ENCODE measurements around the gene ZIK1. TPM values are rescaled to one million over a fixed set of nuclear protein-coding genes. Genes with fewer than 3 reads are reported as not detected.

Gene ZIK1
- total RNA-seq, result 12.9 and 13.7 TPM in 2 replicates
- long read RNA-seq, full-length matches to known transcripts, result 17 of 29 reads
- long read RNA-seq, partial matches to known transcripts, result 0 of 29 reads
- long read RNA-seq, other reads (novel, unspliced or antisense), result 12 of 29 reads

- Mint-ChIP-seq H3K36me3 (ENCODE audit: insufficient read depth) (peaks cover 50% of the 10 kb centered on the region), H3K27ac (peak within 1 kb of the TSS; percentile 92), H3K4me1 (ENCODE audit: low read depth) (peaks cover 8% of the 10 kb centered on the region), H3K4me3 (ENCODE audit: low read depth) (peak within 1 kb of the TSS; percentile 94), H3K9me3 (ENCODE audit: low read depth) (peaks cover 54% of the 10 kb centered on the region), H3K27me3 (peaks cover 4% of the 10 kb centered on the region)
- peak; percentile 76 for DNase-seq (ENCODE audit: low spot score, unreplicated experiment)
- TF ChIP-seq, protein P1, sequence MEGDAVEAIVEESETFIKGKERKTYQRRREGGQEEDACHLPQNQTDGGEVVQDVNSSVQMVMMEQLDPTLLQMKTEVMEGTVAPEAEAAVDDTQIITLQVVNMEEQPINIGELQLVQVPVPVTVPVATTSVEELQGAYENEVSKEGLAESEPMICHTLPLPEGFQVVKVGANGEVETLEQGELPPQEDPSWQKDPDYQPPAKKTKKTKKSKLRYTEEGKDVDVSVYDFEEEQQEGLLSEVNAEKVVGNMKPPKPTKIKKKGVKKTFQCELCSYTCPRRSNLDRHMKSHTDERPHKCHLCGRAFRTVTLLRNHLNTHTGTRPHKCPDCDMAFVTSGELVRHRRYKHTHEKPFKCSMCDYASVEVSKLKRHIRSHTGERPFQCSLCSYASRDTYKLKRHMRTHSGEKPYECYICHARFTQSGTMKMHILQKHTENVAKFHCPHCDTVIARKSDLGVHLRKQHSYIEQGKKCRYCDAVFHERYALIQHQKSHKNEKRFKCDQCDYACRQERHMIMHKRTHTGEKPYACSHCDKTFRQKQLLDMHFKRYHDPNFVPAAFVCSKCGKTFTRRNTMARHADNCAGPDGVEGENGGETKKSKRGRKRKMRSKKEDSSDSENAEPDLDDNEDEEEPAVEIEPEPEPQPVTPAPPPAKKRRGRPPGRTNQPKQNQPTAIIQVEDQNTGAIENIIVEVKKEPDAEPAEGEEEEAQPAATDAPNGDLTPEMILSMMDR (IDR thresholded peaks at IDR 0.05; ENCODE audit: unreplicated experiment), result peak; percentile 8
Measured at GRCh38 chr19:57583521-57584416, at the start of gene ZIK1. Gene ZIK1, plus strand, starts transcription at chr19:57584145. Its CDS starts 212 bp downstream, at chr19:57584357.

GRCh38 chr19:57537953-57538547 is 45.9 kb upstream of the ZIK1 start:
- peaks cover 87% of the 10 kb centered on the region for H3K9me3 Mint-ChIP-seq (ENCODE audit: low read depth)
- no peaks in the 10 kb centered on the region for H3K27me3 Mint-ChIP-seq
- H3K4me3 Mint-ChIP-seq (ENCODE audit: low read depth), result no peak overlapping the region
- TF ChIP-seq, protein P1 (IDR thresholded peaks at IDR 0.05; ENCODE audit: unreplicated experiment), result no peak
- H3K36me3 Mint-ChIP-seq (ENCODE audit: insufficient read depth), result peaks cover 99% of the 10 kb centered on the region
- no peaks in the 10 kb centered on the region for H3K4me1 Mint-ChIP-seq (ENCODE audit: low read depth)
- no peak for DNase-seq (ENCODE audit: low spot score, unreplicated experiment)
- no peak overlapping the region for H3K27ac Mint-ChIP-seq

GRCh38 chr19:57546513-57546912 is 37.4 kb upstream of the ZIK1 start:
- Mint-ChIP-seq H3K4me3 (ENCODE audit: low read depth) (no peak overlapping the region), H3K36me3 (ENCODE audit: insufficient read depth) (peaks cover 96% of the 10 kb centered on the region), H3K27me3 (no peaks in the 10 kb centered on the region), H3K4me1 (ENCODE audit: low read depth) (no peaks in the 10 kb centered on the region), H3K9me3 (ENCODE audit: low read depth) (peaks cover 70% of the 10 kb centered on the region), H3K27ac (no peak overlapping the region)
- no peak for DNase-seq (ENCODE audit: low spot score, unreplicated experiment)
- TF ChIP-seq, protein P1 (IDR thresholded peaks at IDR 0.05; ENCODE audit: unreplicated experiment), result no peak

DNA sequence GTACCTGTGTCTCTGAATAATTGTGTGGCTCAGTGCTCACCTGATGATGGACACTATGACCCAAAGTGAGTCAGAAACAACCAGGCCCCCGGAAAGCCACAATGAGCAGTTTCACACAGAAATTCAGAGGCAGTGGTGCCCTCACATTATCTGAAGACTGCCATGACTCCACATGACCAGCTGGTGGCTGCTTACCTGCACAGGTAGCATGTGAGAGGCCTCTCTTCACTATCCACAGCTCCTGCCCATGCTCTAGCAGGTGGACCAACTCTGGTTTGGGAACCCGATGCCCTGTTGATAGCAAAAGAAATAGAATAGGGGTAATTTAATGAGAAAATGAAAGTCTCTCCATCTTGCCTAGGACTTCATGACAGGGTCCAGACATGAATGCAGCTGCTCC is 31.5 kb upstream of the ZIK1 start:
- DNase-seq (ENCODE audit: low spot score, unreplicated experiment), result no peak
- Mint-ChIP-seq H3K27ac (no peak overlapping the region), H3K9me3 (ENCODE audit: low read depth) (peaks cover 56% of the 10 kb centered on the region), H3K4me3 (ENCODE audit: low read depth) (no peak overlapping the region), H3K4me1 (ENCODE audit: low read depth) (peaks cover 6% of the 10 kb centered on the region), H3K36me3 (ENCODE audit: insufficient read depth) (peaks cover 96% of the 10 kb centered on the region), H3K27me3 (no peaks in the 10 kb centered on the region)
- TF ChIP-seq, protein P1 (IDR thresholded peaks at IDR 0.05; ENCODE audit: unreplicated experiment), result no peak

DNA sequence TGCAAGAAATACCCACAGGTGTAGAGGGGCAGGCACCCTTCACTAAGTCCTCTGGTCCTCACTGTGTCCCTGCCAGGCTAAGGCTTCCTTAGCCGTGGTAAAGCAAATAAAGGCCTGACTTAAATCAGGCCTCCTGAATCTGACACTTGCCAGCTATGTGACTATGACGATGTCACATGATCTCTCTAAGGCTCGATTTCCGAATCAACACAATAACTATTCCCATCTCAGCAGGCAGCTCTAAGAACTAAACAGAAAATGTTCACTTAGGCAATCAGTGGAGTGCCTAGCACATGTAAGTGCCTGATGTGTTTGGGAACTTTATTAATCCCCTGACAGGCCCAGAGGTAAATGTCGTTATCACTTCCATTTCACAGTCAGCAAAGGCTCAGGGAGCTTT is 26.3 kb upstream of the ZIK1 start:
- Mint-ChIP-seq H3K36me3 (ENCODE audit: insufficient read depth) (peaks cover 50% of the 10 kb centered on the region), H3K4me1 (ENCODE audit: low read depth) (peaks cover 27% of the 10 kb centered on the region), H3K27ac (no peak overlapping the region), H3K4me3 (ENCODE audit: low read depth) (peak overlapping the region; percentile 93), H3K27me3 (no peaks in the 10 kb centered on the region), H3K9me3 (ENCODE audit: low read depth) (peaks cover 38% of the 10 kb centered on the region)
- TF ChIP-seq, protein P1 (IDR thresholded peaks at IDR 0.05; ENCODE audit: unreplicated experiment), result no peak
- no peak for DNase-seq (ENCODE audit: low spot score, unreplicated experiment)
